DMS153 treated with DMSO at 0.1 percent for 48 hours (cell line): ENCODE measurements around the gene ITPKC.
"Not testable (repeated sequence)": the region's sequence is repeated elsewhere in the genome, so short reads cannot be mapped to it uniquely, and the experiment has no call there.

ENCODE experiments used
- DNase-seq: peaks from one replicate; lab custom pipeline; 2025; ENCODE audit not compliant: unreplicated experiment; lab: John Stamatoyannopoulos, UW

The ITPKC gene

DNA sequence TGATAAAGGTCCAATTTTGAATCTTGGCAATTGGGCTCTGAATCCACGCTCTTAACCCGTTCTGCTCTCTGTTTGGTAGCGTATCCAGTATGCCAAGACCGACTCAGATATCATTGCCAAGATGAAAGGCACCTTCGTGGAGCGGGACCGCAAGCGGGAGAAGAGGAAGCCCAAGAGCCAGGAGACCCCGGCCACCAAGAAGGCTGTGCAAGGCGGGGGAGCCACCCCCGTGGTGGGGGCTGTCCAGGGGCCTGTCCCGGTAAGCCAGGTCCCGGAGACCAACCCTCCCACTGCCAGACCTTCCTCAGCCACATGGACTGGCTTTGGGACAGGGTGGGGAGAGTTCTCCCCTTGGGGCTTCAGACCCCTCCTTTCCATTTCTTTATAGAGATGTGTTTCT, 42.4 kb downstream of the ITPKC start:
- no peak for DNase-seq

DNA sequence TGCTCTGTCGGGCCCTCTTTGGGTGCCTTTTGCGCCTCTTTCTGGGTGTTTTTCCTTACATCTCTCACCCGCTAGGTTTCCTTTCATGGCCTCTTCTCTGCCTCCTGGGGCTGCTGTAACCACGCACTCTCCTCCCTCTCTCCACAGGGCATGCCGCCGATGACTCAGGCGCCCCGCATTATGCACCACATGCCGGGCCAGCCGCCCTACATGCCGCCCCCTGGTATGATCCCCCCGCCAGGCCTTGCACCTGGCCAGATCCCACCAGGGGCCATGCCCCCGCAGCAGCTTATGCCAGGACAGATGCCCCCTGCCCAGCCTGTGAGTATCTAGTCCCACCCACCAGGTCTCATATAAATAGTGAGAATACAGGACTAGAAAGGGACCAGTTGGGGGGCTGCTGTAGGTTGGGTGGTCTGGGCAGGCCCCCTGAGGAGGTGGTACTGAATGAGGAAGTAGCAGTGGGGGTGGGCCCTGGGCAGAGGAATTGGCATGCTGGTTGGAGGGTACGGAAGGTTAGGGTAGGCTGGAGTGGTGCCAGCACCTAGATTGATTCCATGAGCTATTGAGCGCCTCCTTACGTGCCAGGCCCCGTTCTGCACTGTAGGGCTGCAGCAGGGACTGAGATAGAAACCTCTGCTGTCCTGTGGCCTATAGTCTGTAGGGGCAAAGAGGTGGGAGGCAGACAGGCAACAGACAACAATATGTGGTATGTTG, 46.0 kb downstream of the ITPKC start:
- no peak for DNase-seq

DNA sequence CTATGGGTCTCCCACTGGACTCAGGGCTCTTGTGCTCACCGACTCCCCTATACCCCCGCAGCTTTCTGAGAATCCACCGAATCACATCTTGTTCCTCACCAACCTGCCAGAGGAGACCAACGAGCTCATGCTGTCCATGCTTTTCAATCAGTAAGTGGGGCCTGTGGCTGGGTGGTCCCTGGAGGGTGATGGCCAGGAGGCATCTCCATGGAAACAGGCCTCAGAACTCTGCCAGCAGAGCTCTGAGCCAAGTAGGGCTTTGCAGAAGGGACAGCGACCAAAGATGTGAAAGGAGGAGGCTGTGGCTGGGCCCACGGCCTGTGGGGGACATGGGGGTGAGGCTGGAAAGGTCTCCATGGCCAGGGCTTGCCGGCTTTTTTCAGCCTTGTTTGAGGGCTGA, 46.6 kb downstream of the ITPKC start:
- DNase-seq = no peak

DNA sequence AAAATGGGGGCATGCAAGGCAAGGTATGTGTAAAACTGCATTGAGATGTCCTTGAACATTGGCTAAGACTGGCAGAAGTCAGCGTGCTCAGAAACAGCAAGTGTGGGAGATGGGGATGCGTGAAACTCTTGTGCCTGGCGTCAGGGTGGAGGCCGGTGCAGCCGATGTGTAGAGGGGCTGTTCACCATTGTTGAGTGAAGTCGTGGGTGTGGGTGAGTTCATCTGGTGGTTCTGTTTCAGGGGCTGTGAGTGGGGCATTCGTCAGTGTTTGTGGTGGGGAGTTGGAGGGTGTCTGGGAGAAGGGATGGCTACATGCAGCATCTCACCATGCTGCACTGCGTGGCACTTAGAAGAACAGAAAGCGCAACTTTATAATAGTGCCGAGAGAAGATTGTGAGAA, 47.1 kb downstream of the ITPKC start:
- DNase-seq = no peak

DNA sequence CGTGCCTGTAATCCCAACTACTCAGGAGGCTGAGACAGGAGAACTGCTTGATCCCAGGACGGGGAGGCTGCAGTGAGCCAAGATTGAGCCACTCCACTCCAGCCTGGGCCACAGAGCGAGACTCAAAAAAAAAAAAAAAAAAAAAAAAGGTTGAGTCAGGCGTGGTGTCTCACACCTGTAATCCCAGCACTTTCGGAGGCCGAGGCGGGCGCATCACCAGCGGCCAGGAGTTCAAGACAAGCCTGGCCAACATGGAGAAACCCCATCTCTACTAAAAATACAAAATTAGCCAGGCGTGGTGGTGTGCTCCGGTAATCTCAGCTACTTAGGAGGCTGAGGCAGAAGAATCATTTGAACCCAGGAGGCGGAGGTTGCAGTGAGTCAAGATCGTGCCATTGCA, 49.5 kb downstream of the ITPKC start:
- not testable (repeated sequence) for DNase-seq

DNA sequence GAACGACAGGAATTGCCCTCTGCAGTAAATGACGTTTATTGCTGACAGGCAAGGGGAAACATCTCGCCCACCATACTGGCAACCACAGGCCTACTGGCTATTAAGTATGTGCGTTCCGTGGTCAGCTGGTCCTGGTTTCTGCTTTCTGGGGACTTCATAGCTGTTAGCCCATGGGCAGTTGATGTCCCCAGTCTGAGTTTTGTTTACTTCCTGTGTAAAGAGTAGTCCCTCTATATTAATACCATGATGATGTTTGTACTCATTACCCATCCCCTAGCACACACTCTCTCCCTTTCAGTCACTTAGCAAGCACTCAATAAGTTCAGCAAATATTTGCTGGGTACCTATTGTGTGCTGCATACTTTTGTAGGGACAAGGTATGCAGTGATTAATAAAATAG, 52.0 kb downstream of the ITPKC start:
- no peak for DNase-seq

DNA sequence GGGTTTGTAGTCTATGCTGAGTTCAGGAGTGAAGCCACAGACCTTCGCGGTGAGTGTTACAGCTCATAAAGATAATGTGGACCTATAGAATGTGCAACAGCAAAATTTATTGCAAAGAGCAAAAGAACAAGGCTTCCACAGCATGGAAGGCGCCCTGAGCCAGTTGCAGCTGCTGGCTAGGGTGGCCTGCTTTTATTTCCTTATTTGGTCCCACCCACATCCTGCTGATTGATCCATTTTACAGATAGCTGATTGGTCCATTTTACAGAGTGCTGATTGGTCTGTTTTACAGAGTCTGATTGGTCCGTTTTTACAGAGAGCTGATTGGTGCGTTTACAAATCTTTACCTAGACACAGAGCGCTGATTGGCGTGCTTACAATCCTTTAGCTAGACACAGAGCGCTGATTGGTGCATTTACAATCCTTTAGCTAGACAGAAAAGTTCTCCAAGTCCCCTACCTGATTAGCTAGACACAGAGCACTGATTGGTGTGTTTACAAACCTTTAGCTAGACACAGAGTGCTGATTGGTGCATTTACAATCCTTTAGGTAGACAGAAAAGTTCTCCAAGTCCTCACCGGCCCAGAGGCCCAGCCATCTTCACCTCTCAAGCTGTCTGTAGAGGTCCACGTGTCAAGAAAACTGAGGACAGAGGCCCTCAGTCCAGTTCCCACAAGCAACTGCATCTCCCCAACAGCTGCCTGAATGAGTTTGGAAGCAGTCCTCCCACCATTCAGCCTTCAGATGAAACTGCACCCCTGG, 54.4 kb downstream of the ITPKC start:
- not testable (repeated sequence) for DNase-seq

DNA sequence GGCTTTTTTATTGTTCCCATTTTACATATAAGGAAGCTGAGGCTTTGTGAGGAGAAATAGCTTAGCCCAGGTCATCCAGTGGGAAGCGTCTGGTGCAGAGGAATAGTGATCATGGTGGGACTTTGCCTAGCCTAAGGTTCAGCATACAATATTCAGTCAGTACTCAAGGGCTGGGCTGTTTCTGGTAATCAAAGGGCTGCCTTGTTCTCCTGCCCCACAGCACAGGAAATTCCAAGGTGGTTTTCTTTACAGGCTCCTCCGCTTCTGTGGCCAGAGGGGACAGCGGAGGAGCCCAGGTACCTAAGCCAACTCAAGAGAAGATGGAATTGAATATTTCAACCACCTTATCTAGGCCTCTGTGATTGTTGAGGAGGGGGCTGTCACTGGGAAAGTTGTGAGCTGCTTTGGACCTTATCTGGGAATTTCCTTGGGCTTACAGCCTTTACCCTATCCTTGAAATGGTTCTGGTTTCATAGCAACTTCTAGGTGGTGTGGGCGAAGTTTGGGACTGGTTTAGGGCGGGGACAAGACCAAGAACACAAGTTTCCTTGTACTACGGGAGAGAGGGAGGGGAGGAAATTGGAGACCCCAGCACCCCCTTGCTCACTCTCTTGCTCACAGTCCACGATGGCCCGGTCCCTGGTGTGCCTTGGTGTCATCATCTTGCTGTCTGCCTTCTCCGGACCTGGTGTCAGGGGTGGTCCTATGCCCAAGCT, 58.2 kb downstream of the ITPKC start, which contains the start of gene MIA:
Gene MIA, plus strand, starts transcription at position 606 of the 716 bp plus-strand sequence. Its CDS starts 22 bp downstream, at position 628.
- no peak for DNase-seq

DNA sequence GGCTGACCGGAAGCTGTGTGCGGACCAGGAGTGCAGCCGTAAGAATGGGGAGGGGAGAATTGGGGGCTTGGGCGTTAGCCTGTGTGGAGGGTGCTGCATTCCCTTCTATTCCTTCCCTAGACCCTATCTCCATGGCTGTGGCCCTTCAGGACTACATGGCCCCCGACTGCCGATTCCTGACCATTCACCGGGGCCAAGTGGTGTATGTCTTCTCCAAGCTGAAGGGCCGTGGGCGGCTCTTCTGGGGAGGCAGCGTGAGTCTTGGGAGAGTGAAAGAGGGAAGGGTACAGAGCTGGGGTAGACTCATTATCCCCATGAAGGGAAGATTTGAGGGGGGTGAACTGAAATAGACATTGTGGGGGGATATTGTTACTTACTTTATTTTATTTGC, 58.7 kb downstream of the ITPKC start:
- no peak for DNase-seq

DNA sequence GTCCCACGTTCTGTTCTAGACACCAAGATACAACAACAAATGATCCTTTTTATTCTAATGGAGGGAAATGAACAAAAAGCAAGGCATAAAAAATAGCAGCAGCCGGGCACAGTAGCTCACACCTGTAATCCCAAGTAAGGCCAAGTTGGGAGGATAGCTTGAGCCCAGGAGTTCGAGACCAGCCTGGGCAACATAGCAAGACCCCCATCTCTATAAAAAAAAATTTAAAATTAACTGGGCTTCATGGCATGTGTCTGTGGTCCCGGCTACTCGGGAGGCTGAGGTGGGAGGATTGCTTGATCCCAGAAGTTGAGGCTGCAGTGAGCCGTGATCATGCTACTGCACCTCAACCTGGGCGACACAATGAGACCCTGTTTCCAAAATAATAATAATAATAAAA, 59.5 kb downstream of the ITPKC start:
- no peak for DNase-seq

DNA sequence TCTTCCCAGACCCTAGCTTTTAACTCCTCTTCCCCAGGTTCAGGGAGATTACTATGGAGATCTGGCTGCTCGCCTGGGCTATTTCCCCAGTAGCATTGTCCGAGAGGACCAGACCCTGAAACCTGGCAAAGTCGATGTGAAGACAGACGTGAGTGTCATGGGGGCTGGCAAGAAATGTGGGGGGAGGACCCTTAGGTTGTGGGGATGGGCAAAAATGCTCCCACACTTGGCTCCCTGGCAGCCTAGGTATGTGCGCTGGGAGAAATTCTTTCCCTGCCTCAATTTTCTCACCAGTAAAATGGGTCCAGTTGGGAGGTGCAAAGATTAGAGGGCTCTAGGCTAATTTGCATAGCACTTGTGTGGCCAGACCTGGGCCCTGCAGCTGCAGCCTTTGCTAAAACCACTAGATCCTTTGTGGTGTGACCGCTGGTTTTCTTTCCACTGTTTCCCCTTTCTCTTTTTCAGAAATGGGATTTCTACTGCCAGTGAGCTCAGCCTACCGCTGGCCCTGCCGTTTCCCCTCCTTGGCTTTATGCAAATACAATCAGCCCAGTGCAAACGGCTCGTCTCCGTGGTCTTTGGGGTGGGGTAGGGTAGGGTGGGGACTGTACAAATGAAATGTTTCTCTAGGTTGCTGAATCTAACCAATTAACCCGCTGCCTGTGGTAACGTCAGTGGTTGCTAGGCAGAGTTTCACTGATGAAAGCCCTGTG, 60.2 kb downstream of the ITPKC start:
- peak; percentile 79 for DNase-seq

DNA sequence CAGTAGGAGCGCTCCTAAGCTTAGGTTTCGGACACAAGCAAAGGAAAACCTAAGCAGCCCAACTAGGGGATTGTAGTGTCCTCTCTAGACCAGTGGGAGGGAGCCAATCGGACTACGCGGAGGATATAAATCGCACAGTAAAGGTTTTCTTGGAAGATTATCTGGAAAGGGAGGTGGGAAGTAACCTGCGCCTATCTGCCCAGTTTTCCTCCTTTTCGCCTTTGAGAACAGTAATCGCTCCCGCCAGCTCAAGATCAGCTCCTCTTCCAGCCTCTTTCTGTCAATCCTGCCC, 60.7 kb downstream of the ITPKC start:
- DNase-seq = no peak

DNA sequence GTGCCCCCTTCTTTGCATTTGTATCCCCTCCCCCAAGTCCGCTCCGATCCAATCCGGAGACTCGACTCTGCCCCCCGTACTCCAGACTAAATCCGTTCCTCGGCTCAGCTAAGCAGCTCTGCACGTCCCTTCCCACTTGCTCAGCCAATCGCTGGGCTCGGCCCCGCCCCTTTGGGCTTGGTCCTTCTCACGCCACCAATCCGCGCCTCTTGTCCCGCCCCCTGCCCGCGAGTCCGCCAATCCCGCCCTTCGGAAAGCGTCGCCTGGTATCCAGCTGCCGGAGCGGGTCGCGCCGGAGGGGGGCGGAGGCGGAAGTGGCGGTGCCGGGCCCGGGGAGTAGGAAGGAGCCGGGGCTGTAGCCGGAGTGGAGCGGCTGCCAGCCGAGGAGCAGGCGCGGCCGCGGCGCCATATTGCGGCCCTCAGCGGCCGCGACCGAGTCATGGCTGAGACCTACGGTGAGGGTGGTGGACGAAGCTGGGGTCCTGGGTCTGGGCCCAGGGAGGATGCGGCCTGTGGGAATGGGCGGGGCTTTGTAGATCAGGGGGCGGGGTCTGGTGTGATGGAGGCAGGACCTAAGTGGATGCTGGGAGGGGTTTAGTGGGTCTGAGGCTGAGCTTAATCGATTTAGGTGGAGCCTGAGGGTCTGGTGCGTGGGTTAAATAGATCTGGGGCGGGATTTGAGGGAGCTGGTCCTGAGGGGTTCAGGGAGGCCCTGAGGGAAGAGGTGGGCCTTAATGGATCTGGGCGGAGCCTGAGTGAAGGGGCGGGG, 61.2 kb downstream of the ITPKC start, which contains the start of gene RAB4B:
Gene RAB4B, plus strand, starts transcription at position 311 of the 769 bp plus-strand sequence. Its CDS starts 129 bp downstream, at position 440.
- peak; percentile 96 for DNase-seq

DNA sequence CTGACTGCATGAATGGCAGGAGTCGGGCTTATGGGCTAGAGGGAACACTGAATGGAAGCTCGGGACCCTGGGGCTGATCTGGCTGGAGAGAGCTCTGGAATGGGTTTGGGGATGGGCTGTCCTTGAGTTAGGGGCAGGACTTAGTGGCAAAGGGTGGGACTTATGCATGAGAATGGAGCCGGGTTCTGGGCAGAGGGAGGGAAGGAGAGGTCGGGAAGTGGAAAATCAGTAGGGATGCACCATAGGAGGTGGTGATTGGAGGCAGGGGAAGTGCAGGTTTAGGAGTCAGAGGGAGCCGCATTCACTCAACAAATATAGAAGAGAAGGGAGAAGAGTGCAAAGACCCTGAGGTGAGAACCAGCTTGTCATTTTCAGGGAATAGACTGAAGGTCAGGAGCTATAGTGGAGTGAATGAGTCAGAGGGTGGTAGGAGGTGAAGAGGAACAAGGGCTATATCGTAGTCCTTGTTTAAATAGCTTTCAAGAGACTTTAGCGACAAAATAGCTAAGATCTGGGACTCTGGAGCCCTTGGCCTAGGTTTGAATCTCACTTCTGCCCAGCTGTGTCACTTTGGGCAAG, 61.9 kb downstream of the ITPKC start:
- no peak for DNase-seq

DNA sequence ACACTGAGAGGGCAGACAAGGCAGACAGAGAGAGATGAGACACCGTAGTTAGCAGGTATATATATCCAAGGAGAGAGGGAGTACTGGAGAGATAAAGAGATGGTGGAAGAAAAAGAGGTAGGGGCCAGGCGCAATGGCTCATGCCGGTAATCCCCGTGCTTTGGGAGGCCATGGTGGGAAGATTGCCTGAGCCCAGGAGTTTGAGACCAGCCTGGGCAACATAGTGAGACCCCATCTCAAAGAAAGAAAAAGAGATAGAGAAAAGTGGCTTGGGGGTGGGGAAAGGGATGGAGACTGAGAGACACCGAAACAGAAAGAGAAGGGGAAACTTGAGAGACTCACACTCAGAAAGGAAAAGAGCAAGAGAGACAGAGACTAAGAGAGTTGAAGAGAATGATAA, 63.7 kb downstream of the ITPKC start:
- DNase-seq = no peak

DNA sequence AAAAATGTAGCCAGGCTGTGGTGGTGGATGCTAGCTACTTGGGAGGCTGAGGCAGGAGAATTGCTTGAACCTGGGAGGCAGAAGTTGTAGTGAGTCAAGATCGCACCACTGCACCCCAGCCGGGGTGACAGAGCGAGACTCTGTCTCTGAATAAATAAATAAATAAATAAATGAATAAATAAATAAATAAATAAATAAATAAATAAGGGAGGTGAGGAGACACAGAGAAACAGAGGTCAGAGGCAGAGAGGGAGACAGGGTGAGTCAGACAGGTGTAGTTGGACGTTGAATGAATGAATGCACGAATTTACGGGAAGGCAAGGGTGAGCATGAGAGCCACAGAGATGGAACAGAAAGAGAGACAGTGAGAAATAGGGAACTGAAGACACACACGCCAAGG, 64.2 kb downstream of the ITPKC start:
- no peak for DNase-seq

DNA sequence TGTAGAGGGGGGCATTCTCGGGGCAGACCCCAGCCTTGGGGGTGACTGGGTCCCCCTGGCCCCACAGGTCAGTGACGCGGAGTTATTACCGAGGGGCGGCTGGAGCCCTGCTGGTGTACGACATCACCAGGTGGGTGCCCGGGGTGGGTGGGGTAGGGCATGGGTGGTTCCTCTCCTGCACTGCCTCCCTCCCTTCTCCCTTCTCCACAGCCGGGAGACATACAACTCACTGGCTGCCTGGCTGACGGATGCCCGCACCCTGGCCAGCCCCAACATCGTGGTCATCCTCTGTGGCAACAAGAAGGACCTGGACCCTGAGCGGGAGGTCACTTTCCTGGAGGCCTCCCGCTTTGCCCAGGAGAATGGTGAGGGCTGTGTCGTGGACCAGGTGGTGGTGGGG, 66.8 kb downstream of the ITPKC start:
- no peak for DNase-seq

DNA sequence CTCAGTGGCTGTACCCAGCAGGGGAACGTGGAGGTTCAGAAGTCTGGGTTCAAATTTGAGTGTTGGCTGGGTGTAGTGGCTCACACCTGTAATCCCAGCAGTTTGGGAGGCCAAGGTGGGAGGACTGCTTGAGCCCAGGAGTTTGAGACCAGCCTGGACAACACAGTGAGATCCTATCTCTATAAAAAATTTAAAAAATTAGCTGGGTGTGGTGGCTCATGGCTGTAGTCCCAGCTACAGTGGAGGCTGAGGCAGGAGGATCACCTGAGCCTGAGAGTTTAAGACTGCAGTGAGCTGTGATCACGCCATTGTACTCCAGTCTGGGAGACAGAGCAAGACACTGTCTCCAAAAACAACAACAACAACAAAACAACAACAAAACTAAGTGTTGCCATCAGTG, 67.2 kb downstream of the ITPKC start:
- not testable (repeated sequence) for DNase-seq

DNA sequence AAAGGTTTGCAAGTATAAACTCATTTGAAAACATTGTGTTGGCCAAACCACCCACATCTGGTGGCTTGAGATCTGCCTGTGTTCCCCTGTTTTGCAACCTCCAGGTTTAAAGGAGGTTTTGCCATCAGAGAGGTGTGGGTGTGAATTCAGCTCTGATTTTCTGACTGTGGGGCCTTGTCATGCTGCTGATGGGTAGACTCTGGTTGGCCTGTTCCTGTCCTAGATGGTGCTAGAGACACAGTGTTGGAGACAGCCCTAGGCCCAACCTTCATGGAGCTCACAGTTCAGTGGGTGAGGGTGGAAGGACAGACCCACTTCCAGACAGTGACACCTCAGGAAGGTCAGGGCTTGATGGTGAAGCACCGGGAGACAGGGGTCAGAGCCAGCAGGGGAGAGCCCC, 68.6 kb downstream of the ITPKC start:
- DNase-seq = no peak
